GM18498 (cell line): ENCODE results near the gene PLXDC2.

Experiments used
- ATAC-seq: cut with Tn5 transposase; IDR thresholded peaks from one replicate; pipeline ENCODE4 v1.9.1; 2021; ENCODE audit warnings: mild to moderate bottlenecking, moderate library complexity; ENCODE audit not compliant: unreplicated experiment

The PLXDC2 gene

GRCh38 chr10:19815731-19816410 is 361 bp upstream of the PLXDC2 start:
- ATAC-seq = peak; percentile 39

GRCh38 chr10:19817231-19817933 is 1.1 kb downstream of the PLXDC2 start:
- ATAC-seq = peak; percentile 12

- ATAC-seq = no peak
Observed at GRCh38 chr10:19818876-19819275, 2.6 kb downstream of the PLXDC2 start.

- ATAC-seq = no peak
Observed at GRCh38 chr10:19819419-19820033, 3.3 kb downstream of the PLXDC2 start.

GRCh38 chr10:19824381-19825342 is 8.4 kb downstream of the PLXDC2 start:
- ATAC-seq = no peak

- no peak for ATAC-seq
Observed at GRCh38 chr10:19825700-19826099, 9.5 kb downstream of the PLXDC2 start.

- no peak for ATAC-seq
Observed at GRCh38 chr10:19826712-19827111, 10.5 kb downstream of the PLXDC2 start.

GRCh38 chr10:19828278-19829049 is 12.2 kb downstream of the PLXDC2 start:
- no peak for ATAC-seq

GRCh38 chr10:19832699-19833098 is 16.5 kb downstream of the PLXDC2 start:
- ATAC-seq = no peak

GRCh38 chr10:19833170-19833824 is 17.1 kb downstream of the PLXDC2 start:
- no peak for ATAC-seq

GRCh38 chr10:19835952-19836351 is 19.7 kb downstream of the PLXDC2 start:
- no peak for ATAC-seq

GRCh38 chr10:19839090-19839489 is 22.9 kb downstream of the PLXDC2 start:
- ATAC-seq = no peak

GRCh38 chr10:19839552-19839951 is 23.3 kb downstream of the PLXDC2 start:
- ATAC-seq = no peak

GRCh38 chr10:19840776-19841175 is 24.5 kb downstream of the PLXDC2 start:
- no peak for ATAC-seq

- ATAC-seq = no peak
Observed at GRCh38 chr10:19843487-19843886, 27.3 kb downstream of the PLXDC2 start.

GRCh38 chr10:19845503-19846368 is 29.5 kb downstream of the PLXDC2 start:
- ATAC-seq = no peak

- no peak for ATAC-seq
Observed at GRCh38 chr10:19847321-19847720, 31.1 kb downstream of the PLXDC2 start.

- no peak for ATAC-seq
Observed at GRCh38 chr10:19848226-19848985, 32.2 kb downstream of the PLXDC2 start.
